SK-N-SH treated with all-trans-retinoic acid at 6 μM for 48 hours (cell line): ENCODE results near the gene UGT1A8.

Experiments
- ARNTL ChIP-seq: fragments of 450-650 bp; formaldehyde crosslinking; IDR thresholded peaks from 2 replicates; pipeline ENCODE4 v1.5.0; 2020; ENCODE audit warnings: low read depth, mild to moderate bottlenecking, moderate library complexity, borderline replicate concordance
- CSDC2 ChIP-seq: fragments of 250-450 bp; sonication (Bioruptor Pico); IDR thresholded peaks from 2 replicates; pipeline ENCODE4 v1.5.0; 2020; ENCODE audit warnings: mild to moderate bottlenecking, moderate library complexity
- ISL1 ChIP-seq: fragments of 250-450 bp; sonication (Bioruptor Pico); IDR thresholded peaks from 2 replicates; pipeline ENCODE4 v2.1.2; 2022; ENCODE audit warnings: mild to moderate bottlenecking, moderate library complexity
- PPARA ChIP-seq: fragments of 250-450 bp; sonication (Bioruptor Pico); IDR thresholded peaks from 2 replicates; pipeline ENCODE4 v1.5.0; 2020; ENCODE audit warnings: mild to moderate bottlenecking, borderline replicate concordance
- RARB ChIP-seq: fragments of 250-450 bp; sonication (Bioruptor Pico); IDR thresholded peaks from 2 replicates; pipeline ENCODE4 v1.8.0; 2021; ENCODE audit warnings: mild to moderate bottlenecking, moderate library complexity
- TOX ChIP-seq: fragments of 250-450 bp; sonication (Bioruptor Pico); IDR thresholded peaks from 2 replicates; pipeline ENCODE4 v1.8.0; 2021; ENCODE audit warnings: mild to moderate bottlenecking, moderate library complexity, borderline replicate concordance
- ZC3H10 ChIP-seq: fragments of 250-450 bp; sonication (Bioruptor Pico); IDR thresholded peaks from 2 replicates; pipeline ENCODE4 v1.5.1; 2021; ENCODE audit warnings: mild to moderate bottlenecking, moderate library complexity
- ZFP30 ChIP-seq: fragments of 450-650 bp; formaldehyde crosslinking; IDR thresholded peaks from 2 replicates; pipeline ENCODE4 v1.5.0; 2022; ENCODE audit warnings: mild to moderate bottlenecking, moderate library complexity
- ZNF8 ChIP-seq: fragments of 450-650 bp; formaldehyde crosslinking; IDR thresholded peaks from 2 replicates; pipeline ENCODE4 v1.5.0; 2020; ENCODE audit warnings: mild to moderate bottlenecking, moderate library complexity
- TF ChIP-seq, protein P1 (sequence below): fragments of 250-450 bp; sonication (Bioruptor Pico); IDR thresholded peaks from 2 replicates; pipeline ENCODE4 v1.8.0; 2021; ENCODE audit warnings: low read depth, mild to moderate bottlenecking, moderate library complexity, borderline replicate concordance
- TF ChIP-seq, protein P2 (sequence below): fragments of 250-450 bp; sonication (Bioruptor Pico); IDR thresholded peaks from 2 replicates; pipeline ENCODE4 v1.8.0; 2020; ENCODE audit warnings: mild to moderate bottlenecking, moderate library complexity, borderline replicate concordance
- TF ChIP-seq, protein P3 (sequence below): fragments of 250-450 bp; sonication (Bioruptor Pico); IDR thresholded peaks from 2 replicates; pipeline ENCODE4 v1.5.1; 2020; ENCODE audit warnings: low read depth, mild to moderate bottlenecking, moderate library complexity

DNA sequence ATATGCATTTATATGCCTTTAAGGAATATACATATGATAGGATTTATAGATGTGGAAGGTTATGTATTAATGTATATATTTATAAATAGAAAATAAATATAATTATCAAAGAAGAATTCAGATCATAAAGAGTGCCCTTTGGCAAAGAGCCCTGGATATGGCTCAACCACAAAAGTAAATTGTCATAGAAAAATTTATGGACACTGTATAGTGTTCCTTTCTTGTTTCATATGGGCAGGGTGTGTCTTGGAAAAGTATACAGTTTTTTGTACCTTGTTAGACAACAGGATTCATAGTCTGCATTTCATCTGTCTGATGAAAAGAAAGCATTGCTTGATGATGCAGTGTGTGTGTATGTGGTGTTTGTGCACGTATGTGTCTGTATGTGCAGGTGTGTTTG is 67.2 kb downstream of the UGT1A8 start:
- no peak for TF ChIP-seq RARB (CRISPR knock-in tag)
- no peak for TF ChIP-seq ISL1
- TF ChIP-seq, protein P1, sequence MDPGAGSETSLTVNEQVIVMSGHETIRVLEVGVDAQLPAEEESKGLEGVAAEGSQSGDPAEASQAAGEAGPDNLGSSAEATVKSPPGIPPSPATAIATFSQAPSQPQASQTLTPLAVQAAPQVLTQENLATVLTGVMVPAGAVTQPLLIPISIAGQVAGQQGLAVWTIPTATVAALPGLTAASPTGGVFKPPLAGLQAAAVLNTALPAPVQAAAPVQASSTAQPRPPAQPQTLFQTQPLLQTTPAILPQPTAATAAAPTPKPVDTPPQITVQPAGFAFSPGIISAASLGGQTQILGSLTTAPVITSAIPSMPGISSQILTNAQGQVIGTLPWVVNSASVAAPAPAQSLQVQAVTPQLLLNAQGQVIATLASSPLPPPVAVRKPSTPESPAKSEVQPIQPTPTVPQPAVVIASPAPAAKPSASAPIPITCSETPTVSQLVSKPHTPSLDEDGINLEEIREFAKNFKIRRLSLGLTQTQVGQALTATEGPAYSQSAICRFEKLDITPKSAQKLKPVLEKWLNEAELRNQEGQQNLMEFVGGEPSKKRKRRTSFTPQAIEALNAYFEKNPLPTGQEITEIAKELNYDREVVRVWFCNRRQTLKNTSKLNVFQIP: no peak
- TF ChIP-seq TOX (CRISPR knock-in tag): no peak
- TF ChIP-seq, protein P2, sequence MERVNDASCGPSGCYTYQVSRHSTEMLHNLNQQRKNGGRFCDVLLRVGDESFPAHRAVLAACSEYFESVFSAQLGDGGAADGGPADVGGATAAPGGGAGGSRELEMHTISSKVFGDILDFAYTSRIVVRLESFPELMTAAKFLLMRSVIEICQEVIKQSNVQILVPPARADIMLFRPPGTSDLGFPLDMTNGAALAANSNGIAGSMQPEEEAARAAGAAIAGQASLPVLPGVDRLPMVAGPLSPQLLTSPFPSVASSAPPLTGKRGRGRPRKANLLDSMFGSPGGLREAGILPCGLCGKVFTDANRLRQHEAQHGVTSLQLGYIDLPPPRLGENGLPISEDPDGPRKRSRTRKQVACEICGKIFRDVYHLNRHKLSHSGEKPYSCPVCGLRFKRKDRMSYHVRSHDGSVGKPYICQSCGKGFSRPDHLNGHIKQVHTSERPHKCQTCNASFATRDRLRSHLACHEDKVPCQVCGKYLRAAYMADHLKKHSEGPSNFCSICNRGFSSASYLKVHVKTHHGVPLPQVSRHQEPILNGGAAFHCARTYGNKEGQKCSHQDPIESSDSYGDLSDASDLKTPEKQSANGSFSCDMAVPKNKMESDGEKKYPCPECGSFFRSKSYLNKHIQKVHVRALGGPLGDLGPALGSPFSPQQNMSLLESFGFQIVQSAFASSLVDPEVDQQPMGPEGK (CRISPR knock-in tag): no peak
- TF ChIP-seq ARNTL: no peak
- no peak for TF ChIP-seq CSDC2 (CRISPR knock-in tag)
- TF ChIP-seq ZNF8: no peak
- TF ChIP-seq, protein P3, sequence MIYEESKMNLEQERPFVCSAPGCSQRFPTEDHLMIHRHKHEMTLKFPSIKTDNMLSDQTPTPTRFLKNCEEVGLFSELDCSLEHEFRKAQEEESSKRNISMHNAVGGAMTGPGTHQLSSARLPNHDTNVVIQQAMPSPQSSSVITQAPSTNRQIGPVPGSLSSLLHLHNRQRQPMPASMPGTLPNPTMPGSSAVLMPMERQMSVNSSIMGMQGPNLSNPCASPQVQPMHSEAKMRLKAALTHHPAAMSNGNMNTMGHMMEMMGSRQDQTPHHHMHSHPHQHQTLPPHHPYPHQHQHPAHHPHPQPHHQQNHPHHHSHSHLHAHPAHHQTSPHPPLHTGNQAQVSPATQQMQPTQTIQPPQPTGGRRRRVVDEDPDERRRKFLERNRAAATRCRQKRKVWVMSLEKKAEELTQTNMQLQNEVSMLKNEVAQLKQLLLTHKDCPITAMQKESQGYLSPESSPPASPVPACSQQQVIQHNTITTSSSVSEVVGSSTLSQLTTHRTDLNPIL (CRISPR knock-in tag): no peak
- no peak for TF ChIP-seq ZC3H10 (CRISPR knock-in tag)
- no peak for TF ChIP-seq PPARA (CRISPR knock-in tag)
- no peak for TF ChIP-seq ZFP30
